WTC11 (cell line): ENCODE measurements around the gene MARK2.

Experiments
- ATF3 ChIP-seq: sonication (generic); formaldehyde crosslinking; conservative IDR thresholded peaks from 2 replicates; pipeline ENCODE4 v1.8.1; 2022; ENCODE audit warnings: mild to moderate bottlenecking, missing genetic modification reagents
- CTCF ChIP-seq: fragments of 200-600 bp; IDR thresholded peaks from 2 replicates; pipeline ENCODE4 v1.8.0; 2022; ENCODE audit warnings: antibody characterized with exemption
- GTF2I ChIP-seq: fragments of 250-450 bp; sonication (Bioruptor Pico); conservative IDR thresholded peaks from 2 replicates; pipeline ENCODE4 v1.4.0; 2021; ENCODE audit warnings: mild to moderate bottlenecking
- JUN ChIP-seq: sonication (generic); formaldehyde crosslinking; IDR thresholded peaks from 2 replicates; pipeline ENCODE4 v1.8.0; 2023; ENCODE audit warnings: mild to moderate bottlenecking, missing genetic modification reagents
- MAX ChIP-seq: sonication (generic); formaldehyde crosslinking; IDR thresholded peaks from 2 replicates; pipeline ENCODE4 v1.8.0; 2022; ENCODE audit warnings: mild to moderate bottlenecking, missing genetic modification reagents
- NR2C2 ChIP-seq: sonication (generic); formaldehyde crosslinking; IDR thresholded peaks from 2 replicates; pipeline ENCODE4 v1.8.0; 2022; ENCODE audit warnings: mild to moderate bottlenecking, missing genetic modification reagents
- SMAD3 ChIP-seq: sonication (generic); formaldehyde crosslinking; IDR thresholded peaks from 2 replicates; pipeline ENCODE4 v1.8.0; 2022; ENCODE audit warnings: missing genetic modification reagents, mild to moderate bottlenecking, borderline replicate concordance

- TF ChIP-seq CTCF (no peak), GTF2I (CRISPR knock-in tag) (no peak), MAX (CRISPR knock-in tag) (no peak), NR2C2 (no peak), JUN (CRISPR knock-in tag) (no peak), ATF3 (CRISPR knock-in tag) (no peak), SMAD3 (CRISPR knock-in tag) (no peak)
These were observed 40.9 kb downstream of the MARK2 start for GRCh38 chr11:63879598-63880402.
